Adipocyte (in vitro differentiated cells): Measurements from ENCODE around the gene MAB21L4.

ENCODE experiments used
- DNase-seq: peaks from one replicate; pipeline ENCODE4 v3.0.0-alpha.2; 2015; ENCODE audit warnings: low read depth
- H3K27me3 ChIP-seq: replicated peaks from 2 replicates; pipeline ENCODE4 v1.7.0; 2013; ENCODE audit warnings: mild to moderate bottlenecking, low read length, moderate library complexity; ENCODE audit not compliant: control insufficient read depth, insufficient read depth
- H3K36me3 ChIP-seq: 2 replicates; pipeline ENCODE4 v1.7.0; 2013; ENCODE audit warnings: low read length, mild to moderate bottlenecking, moderate library complexity; ENCODE audit not compliant: control insufficient read depth, insufficient read depth, severe bottlenecking
- H3K4me1 ChIP-seq: 2 replicates; pipeline ENCODE4 v1.7.0; 2013; ENCODE audit warnings: mild to moderate bottlenecking, low read length, moderate library complexity; ENCODE audit not compliant: control insufficient read depth, insufficient read depth
- H3K4me3 ChIP-seq: 2 replicates; pipeline ENCODE4 v1.7.0; 2013; ENCODE audit warnings: mild to moderate bottlenecking, low read length, moderate library complexity
- H3K9ac ChIP-seq: 2 replicates; pipeline ENCODE4 v1.7.0; 2013; ENCODE audit warnings: mild to moderate bottlenecking, low read length, moderate library complexity
- H3K9me3 ChIP-seq: 2 replicates; pipeline ENCODE4 v1.7.0; 2013; ENCODE audit warnings: mild to moderate bottlenecking, low read length, moderate library complexity; ENCODE audit not compliant: control insufficient read depth

Gene MAB21L4

GRCh38 chr2:240872317-240873097, 23.4 kb downstream of the MAB21L4 start:
- DNase-seq = no peak
- peaks cover 49% of the 10 kb centered on the region for H3K27me3 ChIP-seq
- H3K4me1 ChIP-seq = no peaks in the 10 kb centered on the region
- no peaks in the 10 kb centered on the region for H3K36me3 ChIP-seq
- no peak overlapping the region for H3K9ac ChIP-seq
- H3K4me3 ChIP-seq = no peak overlapping the region
- no peaks in the 10 kb centered on the region for H3K9me3 ChIP-seq

- Histone ChIP-seq H3K9ac (no peak overlapping the region), H3K36me3 (no peaks in the 10 kb centered on the region), H3K27me3 (peaks cover 53% of the 10 kb centered on the region), H3K4me3 (no peak overlapping the region), H3K9me3 (no peaks in the 10 kb centered on the region), H3K4me1 (no peaks in the 10 kb centered on the region)
- no peak for DNase-seq
Measured at GRCh38 chr2:240871071-240871958, 24.6 kb downstream of the MAB21L4 start.

- Histone ChIP-seq H3K9me3 (no peaks in the 10 kb centered on the region), H3K4me1 (no peaks in the 10 kb centered on the region), H3K4me3 (no peak overlapping the region), H3K9ac (no peak overlapping the region), H3K27me3 (peaks cover 60% of the 10 kb centered on the region), H3K36me3 (no peaks in the 10 kb centered on the region)
- no peak for DNase-seq
Measured at GRCh38 chr2:240869956-240870875, 25.7 kb downstream of the MAB21L4 start.

GRCh38 chr2:240869109-240869955, 26.6 kb downstream of the MAB21L4 start:
- H3K27me3 ChIP-seq = peaks cover 64% of the 10 kb centered on the region
- no peaks in the 10 kb centered on the region for H3K4me1 ChIP-seq
- DNase-seq = no peak
- no peaks in the 10 kb centered on the region for H3K9me3 ChIP-seq
- H3K36me3 ChIP-seq = no peaks in the 10 kb centered on the region
- no peak overlapping the region for H3K4me3 ChIP-seq
- no peak overlapping the region for H3K9ac ChIP-seq

- no peaks in the 10 kb centered on the region for H3K36me3 ChIP-seq
Measured at GRCh38 chr2:240868286-240869108, 27.5 kb downstream of the MAB21L4 start, which contains the start of gene AGXT. Gene AGXT, plus strand, starts transcription at chr2:240868824. Its CDS starts 42 bp downstream, at chr2:240868866.

GRCh38 chr2:240865391-240865790, 30.6 kb downstream of the MAB21L4 start:
- H3K27me3 ChIP-seq = peaks cover 62% of the 10 kb centered on the region

More at GRCh38 chr2:240868286-240869108, 27.5 kb downstream of the MAB21L4 start, which contains the start of gene AGXT:
- peak; percentile 56 for DNase-seq
- Histone ChIP-seq H3K27me3 (peaks cover 71% of the 10 kb centered on the region), H3K4me1 (no peaks in the 10 kb centered on the region), H3K4me3 (no peak within 1 kb of the TSS), H3K9me3 (no peaks in the 10 kb centered on the region), H3K9ac (no peak within 1 kb of the TSS)

GRCh38 chr2:240864475-240864874, 31.5 kb downstream of the MAB21L4 start:
- H3K9ac ChIP-seq = no peak overlapping the region
- H3K9me3 ChIP-seq = no peaks in the 10 kb centered on the region
- no peaks in the 10 kb centered on the region for H3K36me3 ChIP-seq
- peaks cover 54% of the 10 kb centered on the region for H3K27me3 ChIP-seq
- H3K4me1 ChIP-seq = no peaks in the 10 kb centered on the region
- no peak overlapping the region for H3K4me3 ChIP-seq
- DNase-seq = no peak

More at GRCh38 chr2:240865391-240865790, 30.6 kb downstream of the MAB21L4 start:
- no peaks in the 10 kb centered on the region for H3K4me1 ChIP-seq
- DNase-seq = no peak
- no peak overlapping the region for H3K9ac ChIP-seq
- H3K36me3 ChIP-seq = no peaks in the 10 kb centered on the region
- H3K9me3 ChIP-seq = no peaks in the 10 kb centered on the region
- no peak overlapping the region for H3K4me3 ChIP-seq

GRCh38 chr2:240861547-240861946, 34.4 kb downstream of the MAB21L4 start:
- Histone ChIP-seq H3K27me3 (peaks cover 49% of the 10 kb centered on the region), H3K36me3 (no peaks in the 10 kb centered on the region), H3K4me3 (no peak overlapping the region), H3K4me1 (no peaks in the 10 kb centered on the region), H3K9me3 (no peaks in the 10 kb centered on the region), H3K9ac (no peak overlapping the region)
- no peak for DNase-seq

GRCh38 chr2:240858871-240859270, 37.1 kb downstream of the MAB21L4 start:
- Histone ChIP-seq H3K9ac (no peak overlapping the region), H3K36me3 (no peaks in the 10 kb centered on the region), H3K4me3 (no peak overlapping the region), H3K4me1 (no peaks in the 10 kb centered on the region), H3K9me3 (peaks cover 13% of the 10 kb centered on the region), H3K27me3 (peaks cover 30% of the 10 kb centered on the region)
- DNase-seq = no peak
